HG02973 (cell line): ENCODE results near the gene HCAR3.
"Not testable (repeated sequence)": the region's sequence is repeated elsewhere in the genome, so short reads cannot be mapped to it uniquely, and the experiment has no call there.

Experiments used
- ATAC-seq: cut with Tn5 transposase; IDR thresholded peaks from one replicate; pipeline ENCODE4 v1.9.1; 2021; ENCODE audit warnings: moderate library complexity; ENCODE audit not compliant: unreplicated experiment

The HCAR3 gene

DNA sequence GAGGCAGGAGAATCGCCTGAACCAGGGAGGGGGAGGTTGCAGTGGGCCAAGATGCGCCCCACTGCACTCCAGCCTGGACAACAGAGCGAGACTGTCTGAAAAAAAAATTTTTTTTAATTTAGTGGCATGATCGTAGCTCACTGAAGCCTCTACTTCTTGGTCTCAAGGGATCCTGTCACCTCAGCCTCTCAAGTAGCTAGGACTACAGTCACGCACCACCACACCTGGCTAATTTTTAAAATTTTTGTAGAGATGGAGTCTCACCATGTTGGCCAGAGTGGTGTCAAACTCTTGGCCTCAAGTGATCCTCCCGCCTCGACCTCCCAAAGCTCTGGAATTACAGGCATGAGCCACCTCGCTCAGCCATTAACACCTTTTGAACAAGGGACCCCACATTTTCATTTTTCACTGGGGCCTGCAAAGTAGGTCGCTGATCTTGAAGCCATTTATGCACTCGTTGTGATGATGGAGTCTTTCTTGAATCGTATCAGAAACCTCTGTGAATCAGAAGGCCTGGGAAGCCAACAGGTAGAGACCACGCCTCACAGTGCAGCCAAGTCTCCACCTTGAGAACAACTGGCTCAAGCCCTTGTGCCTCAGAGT, 8.1 kb upstream of the HCAR3 start:
- no peak for ATAC-seq

GRCh38 chr12:122722387-122722786, 5.8 kb upstream of the HCAR3 start:
- ATAC-seq, result no peak

GRCh38 chr12:122721057-122721545, 4.5 kb upstream of the HCAR3 start:
- no peak for ATAC-seq

DNA sequence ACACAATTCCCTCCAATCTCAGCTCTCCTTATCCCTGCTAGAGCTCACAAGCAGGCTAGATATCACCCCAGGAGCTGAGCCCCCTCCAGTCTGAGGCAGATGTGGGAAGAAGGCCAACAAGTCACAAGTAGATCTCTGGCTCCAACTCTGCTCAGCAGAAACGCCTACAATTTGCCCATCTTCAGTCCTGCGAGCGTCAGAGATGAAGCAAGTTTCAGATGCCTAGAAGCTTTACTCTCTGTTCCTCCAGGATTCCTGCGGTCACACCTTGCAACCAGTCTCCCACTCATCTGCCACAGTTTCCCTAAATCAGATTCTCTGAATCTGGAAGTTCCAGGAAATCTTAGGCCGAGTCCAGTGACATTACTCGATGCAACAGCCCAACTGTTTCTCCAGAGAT, 1.4 kb downstream of the HCAR3 start:
- not testable (repeated sequence) for ATAC-seq

GRCh38 chr12:122713491-122714188, 3.0 kb downstream of the HCAR3 start:
- not testable (repeated sequence) for ATAC-seq

- not testable (repeated sequence) for ATAC-seq
Observed at GRCh38 chr12:122711266-122711665, 5.3 kb downstream of the HCAR3 start.

- ATAC-seq, result not testable (repeated sequence)
Observed at GRCh38 chr12:122710341-122710740, 6.3 kb downstream of the HCAR3 start.

GRCh38 chr12:122709287-122709686, 7.3 kb downstream of the HCAR3 start:
- ATAC-seq, result not testable (repeated sequence)

DNA sequence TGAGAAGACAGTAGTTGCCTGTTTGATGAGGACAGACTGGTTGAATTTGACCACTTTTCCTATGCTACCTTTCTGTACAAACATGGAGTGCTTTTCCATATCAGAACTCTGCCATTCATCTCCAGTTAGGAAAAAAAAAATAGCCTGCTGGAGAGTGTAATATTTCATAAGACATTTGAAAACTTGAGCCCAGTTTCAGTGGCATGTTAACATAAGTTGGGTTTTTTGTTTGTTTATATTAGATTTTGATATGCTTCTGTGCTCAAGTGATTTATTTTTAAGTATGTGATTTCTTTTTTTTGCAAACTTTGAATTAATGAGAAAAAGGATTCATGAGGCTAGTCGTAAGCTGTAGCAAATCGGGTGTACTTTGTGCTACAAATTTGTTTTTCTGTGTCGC, 12.8 kb downstream of the HCAR3 start:
- not testable (repeated sequence) for ATAC-seq

- ATAC-seq, result not testable (repeated sequence)
Observed at GRCh38 chr12:122702890-122703611, 13.6 kb downstream of the HCAR3 start, which contains the start of gene HCAR2. Gene HCAR2 (minus strand): TSS chr12:122703357. CDS start chr12:122703283, 74 bp downstream.

DNA sequence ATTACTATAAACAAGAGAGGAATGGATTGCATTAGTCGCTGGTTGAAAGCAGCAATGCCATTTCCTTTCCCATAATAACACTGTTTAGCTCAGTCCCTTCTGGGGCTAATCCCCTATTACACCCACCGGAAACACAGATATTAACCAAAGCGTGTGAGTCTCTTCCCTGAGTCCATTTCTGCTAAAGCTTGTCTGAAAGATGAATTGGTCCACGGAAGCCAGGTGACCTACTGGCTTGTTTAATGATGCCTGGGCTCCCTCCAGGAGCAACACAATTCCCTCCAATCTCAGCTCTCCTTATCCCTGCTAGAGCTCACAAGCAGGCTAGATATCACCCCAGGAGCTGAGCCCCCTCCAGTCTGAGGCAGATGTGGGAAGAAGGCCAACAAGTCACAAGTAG, 15.1 kb downstream of the HCAR3 start:
- not testable (repeated sequence) for ATAC-seq

- not testable (repeated sequence) for ATAC-seq
Observed at GRCh38 chr12:122700038-122700710, 16.4 kb downstream of the HCAR3 start.

- not testable (repeated sequence) for ATAC-seq
Observed at GRCh38 chr12:122696922-122697321, 19.7 kb downstream of the HCAR3 start.

DNA sequence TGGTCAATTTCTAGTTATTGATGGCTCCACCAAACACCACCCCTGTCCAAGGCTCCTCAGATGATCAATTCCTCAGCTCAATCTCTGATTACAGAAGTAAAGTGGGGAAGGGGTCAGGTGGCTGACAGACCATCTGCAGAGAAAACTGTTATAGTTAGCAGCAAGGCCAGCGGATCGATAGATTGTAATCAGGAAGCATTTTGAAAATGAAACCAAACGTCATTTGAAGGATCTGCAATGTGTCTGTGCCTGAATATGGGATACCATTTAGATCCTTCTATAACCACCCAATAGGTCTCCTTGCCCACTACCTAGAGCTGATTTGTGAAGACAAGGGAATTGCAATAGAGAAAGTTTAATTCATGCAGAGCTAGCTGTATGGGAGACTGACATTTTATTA, 25.0 kb downstream of the HCAR3 start:
- ATAC-seq, result no peak

GRCh38 chr12:122688291-122688690, 28.3 kb downstream of the HCAR3 start:
- ATAC-seq, result no peak

DNA sequence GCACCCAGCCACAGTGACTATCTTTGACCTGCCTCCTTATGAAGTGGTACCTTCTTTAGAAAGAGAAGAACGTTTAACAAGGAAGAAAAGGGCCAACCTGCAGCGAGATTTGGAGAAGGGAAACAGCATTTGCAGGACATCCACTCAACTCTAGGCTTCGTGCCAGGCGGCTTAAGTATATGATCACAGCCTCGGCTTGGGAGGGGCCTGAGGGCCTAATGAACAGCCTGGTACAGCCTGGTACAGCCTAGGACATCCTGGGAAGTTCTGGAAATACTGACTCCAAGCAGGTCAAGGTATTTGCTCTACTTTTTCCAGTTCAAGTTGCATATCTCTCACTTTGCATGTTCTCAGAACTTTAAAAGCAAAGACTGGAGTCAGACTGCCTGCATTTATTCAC, 29.5 kb downstream of the HCAR3 start:
- no peak for ATAC-seq

- ATAC-seq, result no peak
Observed at GRCh38 chr12:122686538-122686937, 30.1 kb downstream of the HCAR3 start.

- ATAC-seq, result no peak
Observed at GRCh38 chr12:122684297-122684813, 32.3 kb downstream of the HCAR3 start.

- no peak for ATAC-seq
Observed at GRCh38 chr12:122681814-122682213, 34.8 kb downstream of the HCAR3 start.

- not testable (repeated sequence) for ATAC-seq
Observed at GRCh38 chr12:122680989-122681388, 35.6 kb downstream of the HCAR3 start.

GRCh38 chr12:122676781-122677180, 39.8 kb downstream of the HCAR3 start:
- ATAC-seq, result not testable (repeated sequence)
